ENCODE data around the gene TRIM37.

TRIM37 gene

GRCh38 chr17:59027750-59028149 is 78.9 kb downstream of the TRIM37 start:
- DNase-seq, result no peak

GRCh38 chr17:59026176-59026939 is 80.3 kb downstream of the TRIM37 start:
- DNase-seq, result no peak

GRCh38 chr17:59024916-59025315 is 81.8 kb downstream of the TRIM37 start:
- no peak for DNase-seq

- no peak for DNase-seq
Measured at GRCh38 chr17:59018019-59018418, 88.7 kb downstream of the TRIM37 start.

GRCh38 chr17:59011975-59012374 is 94.7 kb downstream of the TRIM37 start:
- no peak for DNase-seq

GRCh38 chr17:59010026-59010425 is 96.7 kb downstream of the TRIM37 start:
- DNase-seq, result no peak

- no peak for DNase-seq
Measured at GRCh38 chr17:59008737-59009136, 97.9 kb downstream of the TRIM37 start.

- no peak for DNase-seq
Measured at GRCh38 chr17:59007995-59008394, 98.7 kb downstream of the TRIM37 start.

GRCh38 chr17:59004338-59005111 is 102.2 kb downstream of the TRIM37 start:
- peak; percentile 37 for DNase-seq

GRCh38 chr17:59003860-59004259 is 102.8 kb downstream of the TRIM37 start:
- no peak for DNase-seq

GRCh38 chr17:59002848-59003247 is 103.8 kb downstream of the TRIM37 start:
- no peak for DNase-seq

- DNase-seq, result no peak
Measured at GRCh38 chr17:59002126-59002525, 104.6 kb downstream of the TRIM37 start.

- DNase-seq, result no peak
Measured at GRCh38 chr17:59001158-59001814, 105.4 kb downstream of the TRIM37 start.

GRCh38 chr17:59000022-59000421 is 106.7 kb downstream of the TRIM37 start:
- DNase-seq, result no peak

- no peak for DNase-seq
Measured at GRCh38 chr17:58999500-58999899, 107.2 kb downstream of the TRIM37 start.

- no peak for DNase-seq
Measured at GRCh38 chr17:58998871-58999270, 107.8 kb downstream of the TRIM37 start.

- DNase-seq, result no peak
Measured at GRCh38 chr17:58997756-58998553, 108.7 kb downstream of the TRIM37 start.

- DNase-seq, result no peak
Measured at GRCh38 chr17:58996968-58997367, 109.7 kb downstream of the TRIM37 start.

- no peak for DNase-seq
Measured at GRCh38 chr17:58995247-58995940, 111.3 kb downstream of the TRIM37 start.

GRCh38 chr17:58993311-58993710 is 113.4 kb downstream of the TRIM37 start:
- DNase-seq, result no peak

- no peak for DNase-seq
Measured at GRCh38 chr17:58991718-58992331, 114.9 kb downstream of the TRIM37 start.

- DNase-seq, result no peak
Measured at GRCh38 chr17:58989629-58990028, 117.1 kb downstream of the TRIM37 start.
